Measurements from ENCODE around the gene CFD. TPM values are rescaled to one million over a fixed set of nuclear protein-coding genes. Genes with fewer than 3 reads are reported as not detected.

Gene CFD
- total RNA-seq, 1 experiment from 2014 or later: 1.9 TPM

- Mint-ChIP-seq H3K27me3 (ENCODE audit: low read depth) (no peaks in the 10 kb centered on the region; the same call in 1 of the 2 replicates), H3K27ac (peak overlapping the region in 1 of 3 experiments; percentile 92; a peak in 2 of 7 replicates), H3K4me1 (peaks cover 0 to 35% of the 10 kb centered on the region in 2 experiments; a peak in 2 of 4 replicates)
These were observed 45.1 kb downstream of the CFD start for GRCh38 chr19:904545-904944.

More at GRCh38 chr19:904545-904944, 45.1 kb downstream of the CFD start:
- WGBS (ENCODE audit: extremely low coverage, insufficient read length, low lambda C conversion rate): no CpG with 5 or more reads among the region's 8 CpGs
- Mint-ChIP-seq H3K9me3 (no peaks in the 10 kb centered on the region), H3K4me3 (0 out of 5 replicates have a peak overlapping the region, but pooled peaks of 1 of the 2 experiments have one; percentile 19), H3K36me3 (ENCODE audit: insufficient read depth in 1 of 3, low read depth in 3 of 3) (peaks cover 0 to 7% (median 7%) of the 10 kb centered on the region in 3 experiments; a peak in 4 of 7 replicates)
- TF ChIP-seq CTCF (conservative IDR thresholded peaks at IDR 0.05): no peak
- Histone ChIP-seq H3K79me1 (ENCODE audit: insufficient read depth, low read depth, low read length, poor library complexity, severe bottlenecking) (peaks cover 13% of the 10 kb centered on the region), H3K9ac (ENCODE audit: extremely low read depth, insufficient read length, low read length) (no peak overlapping the region), H3K4me2 (ENCODE audit: insufficient read depth, insufficient read length, low read length) (no peak overlapping the region), H3K27me3 (ENCODE audit: insufficient read depth, low read length) (no peaks in the 10 kb centered on the region), H2AFZ (ENCODE audit: low read length) (no peak overlapping the region), H3K56ac (ENCODE audit: insufficient read length, low read depth, low read length) (no peak overlapping the region), H4K5ac (ENCODE audit: insufficient read length, low read depth, low read length) (no peak overlapping the region), H4K8ac (replicated peaks; ENCODE audit: insufficient read length, low read depth, low read length) (no peak overlapping the region), H3K79me2 (ENCODE audit: insufficient read depth, low read length) (peaks cover 8% of the 10 kb centered on the region; the same call in 1 of the 2 replicates), H2BK5ac (ENCODE audit: insufficient read length, low read length) (no peak overlapping the region), H2BK15ac (ENCODE audit: low read depth, low read length) (no peak overlapping the region), H2BK12ac (ENCODE audit: insufficient read length, low read depth, low read length) (no peak overlapping the region), H4K20me1 (ENCODE audit: control insufficient read depth, insufficient read depth, insufficient read length) (no peaks in the 10 kb centered on the region), H3K4me1 (ENCODE audit: insufficient read depth, low read length) (no peaks in the 10 kb centered on the region; the same call in 1 of the 2 replicates), H3T11ph (ENCODE audit: low read length) (no peak overlapping the region), H2AK5ac (ENCODE audit: insufficient read length, low read length) (no peak overlapping the region), H2BK20ac (ENCODE audit: low read depth, low read length, poor library complexity, severe bottlenecking) (no peak overlapping the region), H3K18ac (ENCODE audit: insufficient read length, low read depth, low read length) (no peak overlapping the region), H2BK120ac (ENCODE audit: low read depth, low read length, poor library complexity, severe bottlenecking) (no peak overlapping the region), H3K23ac (ENCODE audit: insufficient read length, low read depth, low read length) (no peak overlapping the region), H3K27ac (ENCODE audit: insufficient read length, low read depth, low read length) (no peak overlapping the region), H3K23me2 (ENCODE audit: insufficient read length, low read depth, low read length, poor library complexity, severe bottlenecking) (no peaks in the 10 kb centered on the region), H3K4ac (ENCODE audit: low read depth, low read length) (no peak overlapping the region), H3K9me3 (ENCODE audit: control insufficient read depth, low read depth, low read length) (no peaks in the 10 kb centered on the region), H4K91ac (ENCODE audit: insufficient read length, low read depth, low read length) (no peak overlapping the region), H3K14ac (ENCODE audit: insufficient read depth, low read length) (no peak overlapping the region)
- DNase-seq: no peak

Data from H9 (cell line).